SU-DHL-6 (cell line): ENCODE results near the gene SLU7.

ENCODE experiments used
- EZH2phosphoT487 ChIP-seq: fragments of 200-600 bp; sonication (generic), shearing (Covaris generic); conservative IDR thresholded peaks from 2 replicates; pipeline ENCODE4 v1.6.1; 2018; ENCODE audit warnings: mild to moderate bottlenecking, antibody characterized with exemption, low read length, moderate library complexity, mixed read lengths
- TF ChIP-seq, protein P1 (sequence below): fragments of 200-600 bp; sonication (generic); IDR thresholded peaks from one replicate; pipeline ENCODE4 v1.5.1; 2017; ENCODE audit warnings: antibody characterized with exemption, mild to moderate bottlenecking, low read length, moderate library complexity; ENCODE audit not compliant: insufficient read depth, poor library complexity, severe bottlenecking

- TF ChIP-seq, protein P1, sequence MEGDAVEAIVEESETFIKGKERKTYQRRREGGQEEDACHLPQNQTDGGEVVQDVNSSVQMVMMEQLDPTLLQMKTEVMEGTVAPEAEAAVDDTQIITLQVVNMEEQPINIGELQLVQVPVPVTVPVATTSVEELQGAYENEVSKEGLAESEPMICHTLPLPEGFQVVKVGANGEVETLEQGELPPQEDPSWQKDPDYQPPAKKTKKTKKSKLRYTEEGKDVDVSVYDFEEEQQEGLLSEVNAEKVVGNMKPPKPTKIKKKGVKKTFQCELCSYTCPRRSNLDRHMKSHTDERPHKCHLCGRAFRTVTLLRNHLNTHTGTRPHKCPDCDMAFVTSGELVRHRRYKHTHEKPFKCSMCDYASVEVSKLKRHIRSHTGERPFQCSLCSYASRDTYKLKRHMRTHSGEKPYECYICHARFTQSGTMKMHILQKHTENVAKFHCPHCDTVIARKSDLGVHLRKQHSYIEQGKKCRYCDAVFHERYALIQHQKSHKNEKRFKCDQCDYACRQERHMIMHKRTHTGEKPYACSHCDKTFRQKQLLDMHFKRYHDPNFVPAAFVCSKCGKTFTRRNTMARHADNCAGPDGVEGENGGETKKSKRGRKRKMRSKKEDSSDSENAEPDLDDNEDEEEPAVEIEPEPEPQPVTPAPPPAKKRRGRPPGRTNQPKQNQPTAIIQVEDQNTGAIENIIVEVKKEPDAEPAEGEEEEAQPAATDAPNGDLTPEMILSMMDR = peak; percentile 69
- no peak for TF ChIP-seq EZH2phosphoT487
These were observed 20.3 kb upstream of the SLU7 start for GRCh38 chr5:160439205-160439600.
